Brain microvascular endothelial cell (primary cell): Measurements from ENCODE around the gene KCNQ1.

Experiments
- DNase-seq: peaks from one replicate; pipeline ENCODE4 v3.0.0-alpha.2; 2020
- H3K27ac ChIP-seq: fragments of 250-450 bp; sonication (Bioruptor Pico); 2 replicates; pipeline ENCODE4 v1.5.1; 2020; ENCODE audit warnings: mild to moderate bottlenecking, moderate library complexity
- H3K27me3 ChIP-seq: fragments of 250-450 bp; sonication (Bioruptor Pico); replicated peaks from 2 replicates; pipeline ENCODE4 v1.5.1; 2020; ENCODE audit warnings: mild to moderate bottlenecking
- H3K36me3 ChIP-seq: fragments of 250-450 bp; sonication (Bioruptor Pico); replicated peaks from 2 replicates; pipeline ENCODE4 v1.5.1; 2020; ENCODE audit warnings: mild to moderate bottlenecking
- H3K4me3 ChIP-seq: 2 replicates; pipeline ENCODE4 v1.5.1; 2011; ENCODE audit warnings: low read depth, mild to moderate bottlenecking, control low read depth, low read length, moderate library complexity
- CTCF ChIP-seq: IDR thresholded peaks from 2 replicates; pipeline ENCODE4 v1.5.1; 2011; ENCODE audit warnings: low read depth, mild to moderate bottlenecking, moderate library complexity, low read length, control low read depth, inconsistent platforms; ENCODE audit errors: missing control alignments
- in situ Hi-C: cut with HindIII; loops from 2 replicates; pipeline ENCODE4 v1.10.0; 2017; ENCODE audit warnings: low sequenced_read_pairs, low pct_ligation_motif_present

Gene KCNQ1

GRCh38 chr11:2673871-2674471, 229.2 kb downstream of the KCNQ1 start:
- in situ Hi-C loops: no loop called here
- no peaks in the 10 kb centered on the region for H3K27me3 ChIP-seq

DNA sequence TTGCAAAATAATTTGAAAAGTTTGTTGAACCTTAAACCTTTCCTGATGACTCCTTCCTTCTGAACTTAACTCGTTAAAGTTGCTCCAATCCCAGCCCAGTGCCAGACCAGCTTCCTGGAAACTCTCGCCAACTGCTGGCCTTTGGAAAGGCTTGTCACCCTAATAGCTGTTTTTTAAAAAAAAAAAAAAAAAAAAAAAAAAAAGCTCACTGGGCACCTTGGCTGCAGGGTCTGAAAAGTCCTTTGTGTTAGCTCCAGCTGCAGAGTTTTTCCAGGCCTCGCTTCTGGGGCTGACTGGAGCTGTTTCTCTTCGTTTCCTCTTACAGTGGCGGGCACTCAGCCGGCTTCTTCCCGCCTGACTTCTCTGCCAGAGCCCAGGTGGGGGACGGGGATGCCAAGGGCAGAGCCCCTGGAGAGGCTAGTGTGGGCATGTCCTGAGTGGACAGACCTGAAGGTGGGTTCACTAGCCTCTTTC, 229.9 kb downstream of the KCNQ1 start:
- no peak for TF ChIP-seq CTCF
- DNase-seq: no peak
- H3K27ac ChIP-seq: no peak overlapping the region
- no peaks in the 10 kb centered on the region for H3K27me3 ChIP-seq
- no peak overlapping the region for H3K4me3 ChIP-seq
- in situ Hi-C loops: no loop called here
- H3K36me3 ChIP-seq: no peaks in the 10 kb centered on the region

More at GRCh38 chr11:2673871-2674471, 229.2 kb downstream of the KCNQ1 start:
- Histone ChIP-seq H3K27ac (no peak overlapping the region), H3K4me3 (no peak overlapping the region), H3K36me3 (no peaks in the 10 kb centered on the region)
- DNase-seq: no peak
- TF ChIP-seq CTCF: no peak

DNA sequence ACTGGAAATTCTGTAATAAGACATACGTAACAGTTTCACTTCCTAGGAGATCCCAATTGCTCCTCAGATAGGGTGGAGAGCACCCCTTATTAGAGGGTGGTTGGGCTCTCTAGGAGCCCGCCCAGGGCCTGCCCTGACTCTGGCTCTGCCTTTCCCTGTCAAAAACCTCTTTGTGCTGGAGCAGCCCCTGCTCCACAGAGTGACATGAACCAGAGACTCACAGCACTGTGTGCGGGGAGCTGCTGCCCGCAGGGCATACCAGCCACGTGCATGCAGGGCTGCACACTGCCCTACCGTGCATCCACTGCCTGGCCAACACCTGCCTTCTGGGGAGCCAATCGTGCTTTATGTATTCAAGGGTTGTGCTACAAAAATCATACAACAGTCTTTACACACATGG, 230.7 kb downstream of the KCNQ1 start:
- no peak for DNase-seq
- no peak overlapping the region for H3K4me3 ChIP-seq
- H3K36me3 ChIP-seq: no peaks in the 10 kb centered on the region
- no peak for TF ChIP-seq CTCF
- in situ Hi-C loops: no loop called here
- no peaks in the 10 kb centered on the region for H3K27me3 ChIP-seq
- no peak overlapping the region for H3K27ac ChIP-seq

DNA sequence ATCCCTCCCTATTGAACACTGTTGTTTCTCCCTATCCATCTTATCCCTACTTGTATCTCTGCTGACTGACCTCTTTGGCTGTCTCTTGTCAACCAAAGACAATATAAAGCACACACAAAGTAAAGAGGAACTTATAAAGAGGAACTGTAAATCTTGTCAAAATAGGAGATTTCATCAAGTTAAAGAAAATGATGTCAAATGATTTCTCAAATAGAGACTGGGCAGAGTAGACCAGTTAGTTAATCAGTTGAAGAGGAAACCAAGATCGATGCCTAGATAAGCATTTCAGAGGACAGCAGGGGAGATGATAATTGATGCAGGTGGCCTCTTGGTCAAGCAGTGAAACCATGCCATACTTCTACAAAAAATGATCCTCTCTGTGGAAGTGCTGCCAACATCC, 232.3 kb downstream of the KCNQ1 start:
- TF ChIP-seq CTCF: no peak
- Histone ChIP-seq H3K27ac (no peak overlapping the region), H3K27me3 (no peaks in the 10 kb centered on the region), H3K4me3 (no peak overlapping the region), H3K36me3 (no peaks in the 10 kb centered on the region)
- no peak for DNase-seq
- in situ Hi-C loops: no loop called here

- no peak overlapping the region for H3K27ac ChIP-seq
- H3K4me3 ChIP-seq: no peak overlapping the region
- H3K27me3 ChIP-seq: no peaks in the 10 kb centered on the region
- DNase-seq: no peak
- no peaks in the 10 kb centered on the region for H3K36me3 ChIP-seq
- in situ Hi-C loops: no loop called here
- no peak for TF ChIP-seq CTCF
Observed at GRCh38 chr11:2678396-2678795, 233.6 kb downstream of the KCNQ1 start.
